Right lobe of liver (tissue), 6 donors: ENCODE results near the gene ZNF532. TPM values are rescaled to one million over a fixed set of nuclear protein-coding genes. Genes with fewer than 3 reads are reported as not detected.
A peak's percentile ranks its signal among the peaks of the same experiment; 100 is the strongest.

Experiments
- ATAC-seq, 4 donors: fragments of 200-7000 bp; cut with Tn5 transposase; one replicate each; pipeline ENCODE4 v1.9.1; 2020; ENCODE audit warnings: mild to moderate bottlenecking in 4 of 4, moderate library complexity in 4 of 4
- DNase-seq, 3 donors: peaks; one replicate each; pipeline ENCODE4 v3.0.0-alpha.2; 2020
- H3K27ac ChIP-seq, 3 donors: fragments of 200-600 bp; one replicate each; pipeline ENCODE4 v1.8.0; 2022
- H3K27me3 ChIP-seq, 2 donors: fragments of 200-600 bp; one replicate each; pipeline ENCODE4 v1.8.0; 2022
- H3K36me3 ChIP-seq, 4 donors: fragments of 200-600 bp; sonication (generic) in 1 of 4; one replicate each; pipeline versions ENCODE4 v1.5.1 to v1.8.0; 2017 to 2022; ENCODE audit warnings: control low read depth in 1 of 4
- H3K4me1 ChIP-seq, 4 donors: fragments of 200-600 bp; sonication (generic) in 1 of 4; one replicate each; pipeline versions ENCODE4 v1.5.1 to v1.8.0; 2017 to 2022; ENCODE audit warnings: control low read depth in 1 of 4
- H3K4me3 ChIP-seq, 3 donors: fragments of 200-600 bp; one replicate each; pipeline ENCODE4 v1.8.0; 2022
- H3K9me3 ChIP-seq, 4 donors: fragments of 200-600 bp; sonication (generic) in 1 of 4; one replicate each; pipeline versions ENCODE4 v1.5.1 to v1.8.0; 2017 to 2022; ENCODE audit warnings: control low read depth in 1 of 4
- CTCF ChIP-seq, 4 donors: fragments of 200-600 bp in 3 of 4; fragments of 450-650 bp in 1 of 4; IDR thresholded peaks; one replicate each; pipeline versions ENCODE4 v1.5.1 to v1.8.0; 2016 to 2022; ENCODE audit warnings: antibody characterized with exemption in 4 of 4, mild to moderate bottlenecking in 2 of 4
- POLR2A ChIP-seq: fragments of 450-650 bp; IDR thresholded peaks from one replicate; pipeline ENCODE4 v1.6.1; 2017; ENCODE audit warnings: antibody characterized with exemption, mild to moderate bottlenecking
- WGBS: methylation state at CpG from one replicate; pipeline ENCODE4 v1.1.6; 2018; ENCODE audit warnings: low coverage, low lambda C conversion rate; ENCODE audit not compliant: insufficient coverage; ENCODE audit errors: missing lambda C conversion rate; 5-methylcytosine and 5-hydroxymethylcytosine counted together
- intact Hi-C, 2 donors: fragments of 100-400 bp; cut with DNase I; formaldehyde crosslinking; loops; one replicate each; pipeline versions ENCODE4 v1.11.2 to v1.14.1; 2022
- total RNA-seq, 6 experiments: library from RNA; depleted of rRNA in 2 of 6; stranded (reverse); fragments of >200 nt in 2 of 6; fragmentation: NEBNext Ultra II Directional in 3 of 6; extraction: Animal tissue kit (Norgen Biotek cat#: 25700) in 3 of 6; gene quantifications; one replicate each; pipeline versions ENCODE4 v1.1.0 to v1.2.4, GENCODE V29; 2016 to 2023
- donor health status: DM: no; HTN: yes; CAD: no.
- donor health status: DM: no; HTN: no; CAD: no.
- donor health status: DM: no; HTN: no; CAD: no.
- donor health status: DM: no; HTN: yes; CAD: no.
- donor health status: DM: no; HTN: yes; CAD: no.

Gene ZNF532
- total RNA-seq, 6 experiments from 2014 or later = 2.0 to 6.4 (median 3.2) TPM

- H3K27ac ChIP-seq = no peak overlapping the region
- H3K27me3 ChIP-seq = no peaks in the 10 kb centered on the region
- DNase-seq (no peak), ATAC-seq (no peak)
- H3K4me3 ChIP-seq = no peak overlapping the region
- H3K36me3 ChIP-seq = no peaks in the 10 kb centered on the region
- intact Hi-C loops = no loop called here
- H3K9me3 ChIP-seq = no peaks in the 10 kb centered on the region
- TF ChIP-seq POLR2A = no peak
- TF ChIP-seq CTCF (IDR thresholded peaks at IDR 0.05) = no peak
- WGBS = 88% methylated on average over 3 of the region's 3 CpGs
- no peaks in the 10 kb centered on the region for H3K4me1 ChIP-seq
Measured at GRCh38 chr18:59001166-59001565, 136.5 kb downstream of the ZNF532 start.

GRCh38 chr18:59001721-59002120 is 137.0 kb downstream of the ZNF532 start:
- no peak for TF ChIP-seq CTCF (IDR thresholded peaks at IDR 0.05)
- TF ChIP-seq POLR2A = no peak
- ATAC-seq = no peak
- H3K36me3 ChIP-seq = no peaks in the 10 kb centered on the region
- H3K4me1 ChIP-seq = no peaks in the 10 kb centered on the region
- no peak for DNase-seq
- intact Hi-C loops = no loop called here
- no peaks in the 10 kb centered on the region for H3K9me3 ChIP-seq
- no peaks in the 10 kb centered on the region for H3K27me3 ChIP-seq
- WGBS = 64% methylated on average over 3 of the region's 3 CpGs
- H3K27ac ChIP-seq = no peak overlapping the region
- H3K4me3 ChIP-seq = no peak overlapping the region

- Histone ChIP-seq H3K27ac (no peak overlapping the region), H3K9me3 (no peaks in the 10 kb centered on the region), H3K27me3 (no peaks in the 10 kb centered on the region), H3K4me3 (no peak overlapping the region), H3K4me1 (no peaks in the 10 kb centered on the region), H3K36me3 (no peaks in the 10 kb centered on the region)
- TF ChIP-seq POLR2A (no peak), CTCF (IDR thresholded peaks at IDR 0.05) (no peak)
- 65% methylated on average over 7 of the region's 7 CpGs for WGBS
- ATAC-seq (peak; percentile 34 to 59 (median 47)), DNase-seq (no peak)
- intact Hi-C loops = no loop called here
Measured at GRCh38 chr18:59002974-59003594, 138.4 kb downstream of the ZNF532 start.

- ATAC-seq (peak; percentile 36 to 71 (median 56)), DNase-seq (no peak)
- Histone ChIP-seq H3K9me3 (no peaks in the 10 kb centered on the region), H3K27ac (peak overlapping the region in 1 of 3 donors; percentile 38), H3K36me3 (no peaks in the 10 kb centered on the region), H3K27me3 (no peaks in the 10 kb centered on the region), H3K4me3 (no peak overlapping the region), H3K4me1 (no peaks in the 10 kb centered on the region)
- 0% methylated on average over 1 of the region's 3 CpGs for WGBS
- TF ChIP-seq POLR2A = no peak
- no peak for TF ChIP-seq CTCF (IDR thresholded peaks at IDR 0.05)
- intact Hi-C loops = no loop called here
Measured at GRCh38 chr18:59005262-59005661, 140.6 kb downstream of the ZNF532 start.
